Measurements from ENCODE around the gene NLRX1. TPM values are rescaled to one million over a fixed set of nuclear protein-coding genes. Genes with fewer than 3 reads are reported as not detected.
A peak's percentile ranks its signal among the peaks of the same experiment; 100 is the strongest.

NLRX1 gene
- total RNA-seq, 1 donor from 2014 or later, result 26.4 TPM

- no peak overlapping the region for H3K4me3 Mint-ChIP-seq (ENCODE audit: low read depth)
- H3K27me3 Mint-ChIP-seq (ENCODE audit: low read depth), result peaks cover 46% of the 10 kb centered on the region
- H3K36me3 Mint-ChIP-seq (ENCODE audit: low read depth), result no peaks in the 10 kb centered on the region
- no peak overlapping the region for H3K27ac Mint-ChIP-seq
- DNase-seq (ENCODE audit: low spot score), result no peak
- H3K4me1 Mint-ChIP-seq (ENCODE audit: low read depth), result peaks cover 2% of the 10 kb centered on the region
- no peaks in the 10 kb centered on the region for H3K9me3 Mint-ChIP-seq
- intact Hi-C loops (cut with micrococcal nuclease), result loop anchor here (2.0 kb wide), 1 partner anchor 52 kb away; no protein-coding TSS in a partner anchor
Observed at GRCh38 chr11:119144825-119145486, 23.6 kb upstream of the NLRX1 start.

GRCh38 chr11:119145551-119145950 is 23.0 kb upstream of the NLRX1 start:
- Mint-ChIP-seq H3K36me3 (ENCODE audit: low read depth) (no peaks in the 10 kb centered on the region), H3K9me3 (no peaks in the 10 kb centered on the region), H3K27me3 (ENCODE audit: low read depth) (peaks cover 52% of the 10 kb centered on the region), H3K27ac (no peak overlapping the region), H3K4me3 (ENCODE audit: low read depth) (no peak overlapping the region), H3K4me1 (ENCODE audit: low read depth) (peaks cover 2% of the 10 kb centered on the region)
- no peak for DNase-seq (ENCODE audit: low spot score)
- intact Hi-C loops (cut with micrococcal nuclease), result loop anchor here (2.0 kb wide), 1 partner anchor 51 kb away; no protein-coding TSS in a partner anchor

- Mint-ChIP-seq H3K4me3 (ENCODE audit: low read depth) (peak overlapping the region; percentile 64), H3K36me3 (ENCODE audit: low read depth) (no peaks in the 10 kb centered on the region), H3K9me3 (no peaks in the 10 kb centered on the region), H3K27me3 (ENCODE audit: low read depth) (peaks cover 65% of the 10 kb centered on the region), H3K27ac (no peak overlapping the region), H3K4me1 (ENCODE audit: low read depth) (peaks cover 2% of the 10 kb centered on the region)
- no peak for DNase-seq (ENCODE audit: low spot score)
- intact Hi-C loops (cut with micrococcal nuclease), result no loop called here
Observed at GRCh38 chr11:119147604-119148333, 20.8 kb upstream of the NLRX1 start.

- no peaks in the 10 kb centered on the region for H3K9me3 Mint-ChIP-seq
- intact Hi-C loops (cut with micrococcal nuclease), result no loop called here
- no peak for DNase-seq (ENCODE audit: low spot score)
- peak overlapping the region; percentile 64 for H3K4me3 Mint-ChIP-seq (ENCODE audit: low read depth)
- H3K27ac Mint-ChIP-seq, result no peak overlapping the region
- no peaks in the 10 kb centered on the region for H3K36me3 Mint-ChIP-seq (ENCODE audit: low read depth)
- H3K27me3 Mint-ChIP-seq (ENCODE audit: low read depth), result peaks cover 61% of the 10 kb centered on the region
- H3K4me1 Mint-ChIP-seq (ENCODE audit: low read depth), result peaks cover 2% of the 10 kb centered on the region
Observed at GRCh38 chr11:119148720-119149017, 19.9 kb upstream of the NLRX1 start.

GRCh38 chr11:119149018-119149785 is 19.3 kb upstream of the NLRX1 start, which contains the start of gene ABCG4:
ABCG4 (plus strand) TSS chr11:119149052; CDS start chr11:119149966, 914 bp downstream.
- intact Hi-C loops (cut with micrococcal nuclease), result no loop called here
- H3K36me3 Mint-ChIP-seq (ENCODE audit: low read depth), result no peaks in the 10 kb centered on the region

GRCh38 chr11:119149786-119150275 is 18.7 kb upstream of the NLRX1 start:
- no peak overlapping the region for H3K27ac Mint-ChIP-seq
- no peaks in the 10 kb centered on the region for H3K36me3 Mint-ChIP-seq (ENCODE audit: low read depth)
- peaks cover 2% of the 10 kb centered on the region for H3K4me1 Mint-ChIP-seq (ENCODE audit: low read depth)
- no peak for DNase-seq (ENCODE audit: low spot score)
- no peak overlapping the region for H3K4me3 Mint-ChIP-seq (ENCODE audit: low read depth)
- H3K9me3 Mint-ChIP-seq, result no peaks in the 10 kb centered on the region
- intact Hi-C loops (cut with micrococcal nuclease), result no loop called here
- H3K27me3 Mint-ChIP-seq (ENCODE audit: low read depth), result peaks cover 59% of the 10 kb centered on the region

More at GRCh38 chr11:119149018-119149785, 19.3 kb upstream of the NLRX1 start, which contains the start of gene ABCG4:
- H3K4me1 Mint-ChIP-seq (ENCODE audit: low read depth), result peaks cover 2% of the 10 kb centered on the region
- peaks cover 59% of the 10 kb centered on the region for H3K27me3 Mint-ChIP-seq (ENCODE audit: low read depth)
- no peak for DNase-seq (ENCODE audit: low spot score)
- H3K4me3 Mint-ChIP-seq (ENCODE audit: low read depth), result peak within 1 kb of the TSS; percentile 64
- no peak within 1 kb of the TSS for H3K27ac Mint-ChIP-seq
- no peaks in the 10 kb centered on the region for H3K9me3 Mint-ChIP-seq

GRCh38 chr11:119152043-119152442 is 16.5 kb upstream of the NLRX1 start:
- intact Hi-C loops (cut with micrococcal nuclease), result no loop called here
- Mint-ChIP-seq H3K36me3 (ENCODE audit: low read depth) (no peaks in the 10 kb centered on the region), H3K27me3 (ENCODE audit: low read depth) (peaks cover 53% of the 10 kb centered on the region), H3K4me3 (ENCODE audit: low read depth) (no peak overlapping the region), H3K9me3 (no peaks in the 10 kb centered on the region), H3K4me1 (ENCODE audit: low read depth) (peaks cover 2% of the 10 kb centered on the region), H3K27ac (no peak overlapping the region)
- DNase-seq (ENCODE audit: low spot score), result no peak

- Mint-ChIP-seq H3K9me3 (no peaks in the 10 kb centered on the region), H3K4me1 (ENCODE audit: low read depth) (peaks cover 2% of the 10 kb centered on the region), H3K4me3 (ENCODE audit: low read depth) (no peak overlapping the region), H3K27ac (no peak overlapping the region), H3K36me3 (ENCODE audit: low read depth) (no peaks in the 10 kb centered on the region), H3K27me3 (ENCODE audit: low read depth) (peaks cover 47% of the 10 kb centered on the region)
- intact Hi-C loops (cut with micrococcal nuclease), result no loop called here
- no peak for DNase-seq (ENCODE audit: low spot score)
Observed at GRCh38 chr11:119152604-119153003, 15.9 kb upstream of the NLRX1 start.

- DNase-seq (ENCODE audit: low spot score), result no peak
- Mint-ChIP-seq H3K4me3 (ENCODE audit: low read depth) (no peak overlapping the region), H3K36me3 (ENCODE audit: low read depth) (no peaks in the 10 kb centered on the region), H3K27ac (no peak overlapping the region), H3K27me3 (ENCODE audit: low read depth) (peaks cover 41% of the 10 kb centered on the region), H3K4me1 (ENCODE audit: low read depth) (no peaks in the 10 kb centered on the region), H3K9me3 (no peaks in the 10 kb centered on the region)
- intact Hi-C loops (cut with micrococcal nuclease), result no loop called here
Observed at GRCh38 chr11:119153049-119153818, 15.3 kb upstream of the NLRX1 start.

GRCh38 chr11:119154178-119154577 is 14.3 kb upstream of the NLRX1 start:
- no peak overlapping the region for H3K4me3 Mint-ChIP-seq (ENCODE audit: low read depth)
- no peaks in the 10 kb centered on the region for H3K9me3 Mint-ChIP-seq
- no peaks in the 10 kb centered on the region for H3K4me1 Mint-ChIP-seq (ENCODE audit: low read depth)
- no peak for DNase-seq (ENCODE audit: low spot score)
- H3K36me3 Mint-ChIP-seq (ENCODE audit: low read depth), result no peaks in the 10 kb centered on the region
- intact Hi-C loops (cut with micrococcal nuclease), result no loop called here
- H3K27me3 Mint-ChIP-seq (ENCODE audit: low read depth), result peaks cover 36% of the 10 kb centered on the region
- no peak overlapping the region for H3K27ac Mint-ChIP-seq

- Mint-ChIP-seq H3K9me3 (no peaks in the 10 kb centered on the region), H3K27ac (no peak overlapping the region), H3K36me3 (ENCODE audit: low read depth) (no peaks in the 10 kb centered on the region), H3K4me3 (ENCODE audit: low read depth) (no peak overlapping the region), H3K27me3 (ENCODE audit: low read depth) (peaks cover 24% of the 10 kb centered on the region), H3K4me1 (ENCODE audit: low read depth) (no peaks in the 10 kb centered on the region)
- no peak for DNase-seq (ENCODE audit: low spot score)
- intact Hi-C loops (cut with micrococcal nuclease), result no loop called here
Observed at GRCh38 chr11:119155733-119156492, 12.6 kb upstream of the NLRX1 start.

GRCh38 chr11:119156496-119156895 is 12.0 kb upstream of the NLRX1 start:
- intact Hi-C loops (cut with micrococcal nuclease), result no loop called here
- Mint-ChIP-seq H3K36me3 (ENCODE audit: low read depth) (no peaks in the 10 kb centered on the region), H3K4me3 (ENCODE audit: low read depth) (no peak overlapping the region), H3K9me3 (no peaks in the 10 kb centered on the region), H3K27ac (no peak overlapping the region), H3K4me1 (ENCODE audit: low read depth) (no peaks in the 10 kb centered on the region), H3K27me3 (ENCODE audit: low read depth) (peaks cover 18% of the 10 kb centered on the region)
- no peak for DNase-seq (ENCODE audit: low spot score)

Data from activated T-helper 2 cell treated with anti-CD3 and anti-CD28 coated beads, Interferon-gamma antibody, Interleukin-2, Interleukin-4, amounts not matched to agents 10 μg/mL and 5 μg/mL and 100 μg/mL, durations not matched to agents 14 hours and 24 hours and 36 hours (primary cell).